Stimulated activated CD4-positive, alpha-beta T cell treated with anti-CD3 and anti-CD28 coated beads, Interleukin-12 subunit alpha, Interleukin-12 subunit beta, amount 100 ng/mL, for 24 hours (primary cell): ENCODE results near the gene ELP6.
"Not testable (repeated sequence)": the region's sequence is repeated elsewhere in the genome, so short reads cannot be mapped to it uniquely, and the experiment has no call there.

ENCODE experiments used
- DNase-seq, 2 experiments: peaks; one replicate each; pipeline ENCODE4 v3.0.0-alpha.2; 2020; ENCODE audit warnings: low read depth in 2 of 2

ELP6 gene

GRCh38 chr3:47464588-47464987, 48.9 kb downstream of the ELP6 start:
- DNase-seq: no peak

GRCh38 chr3:47459534-47460085, 53.9 kb downstream of the ELP6 start:
- DNase-seq: not testable (repeated sequence)

GRCh38 chr3:47456984-47457383, 56.5 kb downstream of the ELP6 start:
- no peak for DNase-seq

- no peak for DNase-seq
These were observed 57.6 kb downstream of the ELP6 start for GRCh38 chr3:47455806-47456452.

DNA sequence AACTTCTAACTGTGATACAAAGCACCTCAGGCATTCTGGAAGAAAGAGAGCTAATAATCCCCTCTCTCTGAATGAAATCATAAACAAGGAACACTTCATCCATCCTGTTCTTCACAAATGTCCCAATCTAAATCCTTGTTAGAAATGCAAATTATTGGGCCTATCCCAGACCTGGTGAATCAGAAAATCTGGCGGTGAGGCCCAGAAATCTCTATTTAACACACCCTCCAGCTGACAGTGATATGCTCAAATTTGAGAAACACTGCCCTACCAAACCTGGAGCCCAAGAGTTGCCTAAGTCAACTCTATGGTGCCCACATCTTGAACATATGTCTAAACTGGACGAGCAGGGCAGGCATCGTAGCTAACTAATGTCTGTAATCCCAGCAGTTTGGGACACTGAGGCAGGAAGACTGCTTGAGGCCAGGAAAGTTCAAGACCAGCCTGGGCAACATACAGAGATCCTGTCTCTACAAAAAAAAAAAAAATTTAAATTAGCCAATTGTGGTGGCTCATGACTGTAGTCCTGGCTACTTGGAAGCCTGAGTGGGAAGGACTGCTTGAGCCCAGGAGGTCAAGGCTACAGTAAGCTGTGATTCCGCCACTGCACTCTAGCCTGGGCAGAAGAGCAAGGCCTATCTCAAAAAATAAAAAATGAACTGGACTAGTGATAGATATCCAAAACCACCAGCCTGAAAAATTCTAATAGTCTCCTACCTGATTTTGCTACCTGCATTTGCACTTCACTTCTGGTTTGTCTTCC, 60.9 kb downstream of the ELP6 start:
- no peak for DNase-seq
